Measurements from ENCODE around the gene NXN. TPM values are rescaled to one million over a fixed set of nuclear protein-coding genes. Genes with fewer than 3 reads are reported as not detected.
"Not testable (repeated sequence)": the region's sequence is repeated elsewhere in the genome, so short reads cannot be mapped to it uniquely, and the experiment has no call there.

Gene NXN
- total RNA-seq, 1 donor from 2014 or later: 76.4 TPM

- TF ChIP-seq, protein P1, sequence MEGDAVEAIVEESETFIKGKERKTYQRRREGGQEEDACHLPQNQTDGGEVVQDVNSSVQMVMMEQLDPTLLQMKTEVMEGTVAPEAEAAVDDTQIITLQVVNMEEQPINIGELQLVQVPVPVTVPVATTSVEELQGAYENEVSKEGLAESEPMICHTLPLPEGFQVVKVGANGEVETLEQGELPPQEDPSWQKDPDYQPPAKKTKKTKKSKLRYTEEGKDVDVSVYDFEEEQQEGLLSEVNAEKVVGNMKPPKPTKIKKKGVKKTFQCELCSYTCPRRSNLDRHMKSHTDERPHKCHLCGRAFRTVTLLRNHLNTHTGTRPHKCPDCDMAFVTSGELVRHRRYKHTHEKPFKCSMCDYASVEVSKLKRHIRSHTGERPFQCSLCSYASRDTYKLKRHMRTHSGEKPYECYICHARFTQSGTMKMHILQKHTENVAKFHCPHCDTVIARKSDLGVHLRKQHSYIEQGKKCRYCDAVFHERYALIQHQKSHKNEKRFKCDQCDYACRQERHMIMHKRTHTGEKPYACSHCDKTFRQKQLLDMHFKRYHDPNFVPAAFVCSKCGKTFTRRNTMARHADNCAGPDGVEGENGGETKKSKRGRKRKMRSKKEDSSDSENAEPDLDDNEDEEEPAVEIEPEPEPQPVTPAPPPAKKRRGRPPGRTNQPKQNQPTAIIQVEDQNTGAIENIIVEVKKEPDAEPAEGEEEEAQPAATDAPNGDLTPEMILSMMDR (conservative IDR thresholded peaks at IDR 0.05): no peak
- H3K36me3 Mint-ChIP-seq (ENCODE audit: low read depth): peaks cover 12% of the 10 kb centered on the region
- no peaks in the 10 kb centered on the region for H3K27me3 Mint-ChIP-seq (ENCODE audit: low read depth)
- H3K4me1 Mint-ChIP-seq: peaks cover 43% of the 10 kb centered on the region
- no peak overlapping the region for H3K27ac Mint-ChIP-seq (ENCODE audit: unreplicated experiment)
- no peak overlapping the region for H3K4me3 Mint-ChIP-seq
- DNase-seq (ENCODE audit: low read depth, low spot score): no peak
- peaks cover 4% of the 10 kb centered on the region for H3K9me3 Mint-ChIP-seq
Measured at GRCh38 chr17:876272-876671, 103.3 kb downstream of the NXN start.

GRCh38 chr17:874590-874989 is 105.0 kb downstream of the NXN start:
- H3K4me1 Mint-ChIP-seq: peaks cover 33% of the 10 kb centered on the region
- DNase-seq (ENCODE audit: low read depth, low spot score); H3K9me3 Mint-ChIP-seq; H3K27ac Mint-ChIP-seq (ENCODE audit: unreplicated experiment); H3K4me3 Mint-ChIP-seq; H3K27me3 Mint-ChIP-seq (ENCODE audit: low read depth): not testable (repeated sequence)
- H3K36me3 Mint-ChIP-seq (ENCODE audit: low read depth): peaks cover 12% of the 10 kb centered on the region

- H3K36me3 Mint-ChIP-seq (ENCODE audit: low read depth): peaks cover 17% of the 10 kb centered on the region
- peaks cover 41% of the 10 kb centered on the region for H3K4me1 Mint-ChIP-seq
- no peaks in the 10 kb centered on the region for H3K27me3 Mint-ChIP-seq (ENCODE audit: low read depth)
- H3K4me3 Mint-ChIP-seq: no peak overlapping the region
- no peak overlapping the region for H3K27ac Mint-ChIP-seq (ENCODE audit: unreplicated experiment)
- no peak for DNase-seq (ENCODE audit: low read depth, low spot score)
- peaks cover 4% of the 10 kb centered on the region for H3K9me3 Mint-ChIP-seq
- TF ChIP-seq, protein P1 (conservative IDR thresholded peaks at IDR 0.05): no peak
Measured at GRCh38 chr17:872855-873254, 106.7 kb downstream of the NXN start.

DNA sequence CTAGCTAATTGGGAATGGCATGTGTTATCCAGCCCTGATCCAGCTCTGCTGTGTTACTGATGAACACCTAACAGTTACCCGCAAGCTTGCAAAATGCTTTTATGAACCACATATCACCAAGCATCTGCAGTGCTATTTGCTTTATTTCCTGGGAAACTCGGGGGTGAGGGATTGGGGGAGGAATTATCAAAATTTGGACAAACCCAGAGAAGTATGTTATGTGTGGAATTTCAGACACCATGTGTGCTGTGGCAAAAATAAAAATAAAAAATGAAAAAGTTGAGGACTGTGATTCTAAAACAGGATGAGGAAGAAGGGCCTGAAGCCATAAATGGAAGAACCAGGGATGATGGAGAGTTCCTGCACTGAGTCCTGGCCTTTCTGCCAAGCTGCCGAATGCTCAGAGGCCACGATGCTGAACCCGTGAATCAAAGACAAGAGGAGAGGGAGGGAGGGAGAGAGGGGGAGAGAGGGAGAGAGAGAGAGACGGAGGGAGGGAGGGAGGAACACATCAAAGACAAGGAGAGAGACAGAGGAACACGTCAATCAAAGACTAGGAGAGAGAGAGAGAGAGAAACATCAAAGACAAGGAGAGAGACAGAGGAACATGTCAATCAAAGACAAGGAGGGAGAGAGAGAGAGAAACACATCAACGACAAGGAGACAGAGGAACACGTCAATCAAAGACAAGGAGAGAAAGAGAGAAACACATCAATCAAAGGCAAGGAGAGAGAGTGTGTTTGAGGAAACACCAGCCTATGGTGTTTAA is 107.6 kb downstream of the NXN start:
- TF ChIP-seq, protein P1 (conservative IDR thresholded peaks at IDR 0.05): no peak
- no peaks in the 10 kb centered on the region for H3K27me3 Mint-ChIP-seq (ENCODE audit: low read depth)
- H3K4me1 Mint-ChIP-seq: peaks cover 36% of the 10 kb centered on the region
- peaks cover 17% of the 10 kb centered on the region for H3K36me3 Mint-ChIP-seq (ENCODE audit: low read depth)
- no peak overlapping the region for H3K4me3 Mint-ChIP-seq
- H3K27ac Mint-ChIP-seq (ENCODE audit: unreplicated experiment): no peak overlapping the region
- H3K9me3 Mint-ChIP-seq: peaks cover 4% of the 10 kb centered on the region
- no peak for DNase-seq (ENCODE audit: low read depth, low spot score)

DNA sequence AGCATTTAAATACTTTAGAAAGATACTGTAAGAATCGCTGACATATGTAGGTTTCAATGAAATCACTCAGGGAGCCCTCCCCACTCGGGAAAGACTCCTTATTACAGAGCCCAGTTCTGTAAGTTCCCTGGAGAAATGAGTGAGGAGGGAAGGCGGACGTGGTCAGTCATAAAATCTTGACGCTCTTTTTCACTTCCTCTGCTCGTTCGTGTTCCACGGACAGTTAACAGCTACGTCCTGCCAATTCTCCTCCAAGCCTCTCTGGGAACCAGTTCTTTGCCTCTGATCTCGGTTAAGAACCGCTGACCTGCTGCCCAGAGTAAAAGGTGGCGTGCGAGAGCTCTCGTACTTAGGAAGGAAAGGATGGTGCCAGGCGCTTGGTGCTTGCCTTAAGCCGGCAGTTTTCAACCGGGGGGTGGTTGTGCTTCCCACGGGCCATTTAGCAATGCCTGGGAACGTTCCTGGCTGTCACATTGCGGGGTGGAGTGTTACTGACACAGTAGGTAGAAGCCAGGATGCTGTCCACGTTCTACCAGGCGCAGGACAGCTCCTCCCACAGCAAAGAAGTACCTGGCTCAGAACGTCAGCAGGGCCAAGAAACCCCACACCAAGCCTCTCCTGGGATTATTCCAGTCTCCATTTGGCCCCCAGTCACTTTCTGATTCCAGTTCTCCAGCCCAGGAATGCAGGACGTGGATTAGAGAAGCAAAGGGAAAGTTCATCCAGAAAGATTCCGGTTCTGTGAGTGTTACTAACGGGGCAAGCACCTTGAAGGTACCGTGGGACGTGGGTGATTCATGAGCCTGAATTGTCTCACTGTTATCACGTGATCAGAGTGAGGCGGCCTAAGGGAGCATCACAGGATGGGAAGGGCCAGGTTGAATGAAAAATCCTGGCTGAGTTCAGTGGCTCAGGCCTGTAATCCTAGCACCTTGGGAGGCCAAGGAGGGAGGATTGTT is 109.7 kb downstream of the NXN start:
- Mint-ChIP-seq H3K27ac (ENCODE audit: unreplicated experiment) (no peak overlapping the region), H3K9me3 (peaks cover 4% of the 10 kb centered on the region)

More for the DNA sequence above, 109.7 kb downstream of the NXN start:
- Mint-ChIP-seq H3K27me3 (ENCODE audit: low read depth) (no peaks in the 10 kb centered on the region), H3K4me3 (no peak overlapping the region), H3K36me3 (ENCODE audit: low read depth) (peaks cover 16% of the 10 kb centered on the region), H3K4me1 (peaks cover 27% of the 10 kb centered on the region)
- TF ChIP-seq, protein P1 (conservative IDR thresholded peaks at IDR 0.05): no peak
- no peak for DNase-seq (ENCODE audit: low read depth, low spot score)

Measured in neural crest cell (in vitro differentiated cells).